Activated T-cell treated with anti-CD3 and anti-CD28 coated beads, Interleukin-2, amount 50 U/mL, for 72 hours (primary cell): ENCODE data around the gene DDX27. TPM values are rescaled to one million over a fixed set of nuclear protein-coding genes. Genes with fewer than 3 reads are reported as not detected.

ENCODE experiments used
- ATAC-seq, 2 donors: fragments of 150-1000 bp; cut with Tn5 transposase; replicated peaks in 1 of 2; 2 replicates each; pipeline ENCODE4 v1.10.0; 2021; ENCODE audit warnings: moderate library complexity in 2 of 2, mild to moderate bottlenecking in 1 of 2
- DNase-seq, 2 donors: peaks; one replicate each; pipeline ENCODE4 v3.0.0; 2021 to 2022; ENCODE audit warnings: mixed read lengths in 1 of 2
- H3K27ac Mint-ChIP-seq: one replicate; pipeline ENCODE4 v1.8.0; 2022; ENCODE audit warnings: mild to moderate bottlenecking, moderate library complexity, mixed read lengths
- H3K27me3 Mint-ChIP-seq: one replicate; pipeline ENCODE4 v1.8.0; 2022; ENCODE audit warnings: low read depth, mixed read lengths
- H3K36me3 Mint-ChIP-seq, 2 donors: one replicate each; pipeline ENCODE4 v1.8.0; 2022; ENCODE audit warnings: mixed read lengths in 2 of 2, mild to moderate bottlenecking in 1 of 2; ENCODE audit not compliant: insufficient read depth in 2 of 2
- H3K4me1 Mint-ChIP-seq: one replicate; pipeline ENCODE4 v1.8.0; 2022; ENCODE audit warnings: low read depth, mixed read lengths
- H3K4me3 Mint-ChIP-seq, 2 donors: one replicate each; pipeline ENCODE4 v1.8.0; 2022; ENCODE audit warnings: mild to moderate bottlenecking in 2 of 2, mixed read lengths in 2 of 2, moderate library complexity in 2 of 2
- H3K9me3 Mint-ChIP-seq, 2 donors: one replicate each; pipeline ENCODE4 v1.8.0; 2022; ENCODE audit warnings: mixed read lengths in 2 of 2
- total RNA-seq, 2 donors: library from RNA; stranded (reverse); gene quantifications; one replicate each; pipeline ENCODE4 v1.2.3, GENCODE V29; 2022

DDX27 gene
- total RNA-seq, 2 donors from 2014 or later = 49.6 to 49.8 TPM

- Mint-ChIP-seq H3K4me3 (peak overlapping the region; percentile 27 to 100), H3K9me3 (peaks cover 5 to 20% of the 10 kb centered on the region in 2 donors), H3K27me3 (no peaks in the 10 kb centered on the region), H3K36me3 (peaks cover 69 to 88% of the 10 kb centered on the region in 2 donors), H3K4me1 (peaks cover 73% of the 10 kb centered on the region), H3K27ac (peak overlapping the region; percentile 96)
- DNase-seq (no peak), ATAC-seq (no peak)
Observed at GRCh38 chr20:49285233-49285668, 66.0 kb downstream of the DDX27 start.

DNA sequence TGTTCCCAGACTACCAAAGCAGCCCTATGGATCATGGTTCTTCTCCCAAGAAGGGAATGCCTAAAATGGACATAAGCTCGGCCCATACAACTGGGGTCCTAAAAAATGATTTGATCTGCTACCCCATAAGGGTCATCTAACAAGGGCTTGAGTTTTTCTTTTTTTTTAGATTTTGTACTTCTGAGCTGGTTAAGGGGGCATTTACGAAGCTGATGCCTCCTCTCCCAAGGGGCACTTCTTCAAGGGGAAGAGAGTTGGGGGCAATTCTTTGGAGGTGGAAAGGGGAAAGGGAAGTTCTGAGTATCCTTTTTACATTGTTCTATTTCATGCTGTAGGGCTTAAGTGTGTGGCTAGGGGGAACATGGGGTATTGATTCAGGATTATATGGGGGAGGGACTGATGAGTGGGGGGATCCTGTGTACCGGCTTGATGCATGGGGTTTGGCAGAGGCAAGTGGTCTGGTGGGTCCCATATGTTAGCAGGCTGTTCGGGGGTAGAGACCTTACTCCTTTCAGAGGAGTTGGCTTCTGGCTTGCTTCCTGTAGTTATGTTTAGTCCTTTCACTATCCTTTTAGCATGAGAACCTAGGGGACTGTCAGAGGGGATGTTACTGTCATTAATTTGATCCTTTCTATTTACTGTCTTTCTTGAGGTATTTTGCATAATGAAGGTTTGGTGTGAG, 66.7 kb downstream of the DDX27 start:
- peak overlapping the region; percentile 27 to 100 for H3K4me3 Mint-ChIP-seq
- peaks cover 65 to 87% of the 10 kb centered on the region in 2 donors for H3K36me3 Mint-ChIP-seq
- peaks cover 70% of the 10 kb centered on the region for H3K4me1 Mint-ChIP-seq
- DNase-seq = no peak
- peaks cover 2 to 17% of the 10 kb centered on the region in 2 donors for H3K9me3 Mint-ChIP-seq
- no peaks in the 10 kb centered on the region for H3K27me3 Mint-ChIP-seq
- ATAC-seq = peak in 1 of 2 donors; percentile 4
- H3K27ac Mint-ChIP-seq = peak overlapping the region; percentile 96

- no peak for ATAC-seq
Observed at GRCh38 chr20:49286689-49287551, 67.7 kb downstream of the DDX27 start.

DNA sequence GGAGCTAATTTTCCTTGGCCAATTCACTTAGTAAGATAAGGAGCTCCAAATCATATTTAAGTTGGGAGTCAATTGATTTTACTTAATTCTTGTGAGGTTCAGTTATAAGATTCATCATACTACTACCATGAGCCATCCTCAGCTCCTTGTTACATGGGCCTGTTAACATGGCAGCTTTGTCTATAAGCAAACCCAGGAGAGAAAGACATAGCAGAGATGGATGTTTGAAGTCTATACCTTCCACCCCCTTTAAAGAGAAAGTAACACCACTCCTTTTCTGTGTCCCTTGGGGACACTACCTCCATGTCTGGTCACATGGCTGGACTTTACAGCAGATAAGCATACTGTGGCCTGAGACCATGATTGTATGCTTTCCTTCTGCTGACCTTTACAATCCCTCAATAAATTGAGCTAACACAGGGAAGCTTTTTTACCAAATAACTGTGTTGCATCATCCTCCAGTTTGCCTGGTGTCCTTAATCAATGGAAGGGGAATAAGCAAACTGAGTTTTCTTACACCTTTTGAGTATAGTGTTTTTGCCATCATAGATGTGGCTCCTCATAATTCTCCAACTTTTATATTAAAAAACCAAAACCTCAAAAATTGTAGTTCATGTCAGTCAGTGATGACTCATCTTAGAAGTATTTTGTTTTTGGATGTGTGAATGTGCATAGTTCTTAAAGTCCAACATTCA, 68.5 kb downstream of the DDX27 start:
- Mint-ChIP-seq H3K27ac (peak overlapping the region; percentile 96), H3K27me3 (no peaks in the 10 kb centered on the region), H3K9me3 (peaks cover 0 to 15% of the 10 kb centered on the region in 2 donors), H3K4me3 (peak overlapping the region in 1 of 2 donors; percentile 54), H3K36me3 (peaks cover 54 to 73% of the 10 kb centered on the region in 2 donors), H3K4me1 (peaks cover 56% of the 10 kb centered on the region)
- peak in 1 of 2 donors; percentile 5 for ATAC-seq
- DNase-seq = no peak

More at GRCh38 chr20:49286689-49287551, 67.7 kb downstream of the DDX27 start:
- Mint-ChIP-seq H3K27ac (peak overlapping the region; percentile 96), H3K4me1 (peaks cover 64% of the 10 kb centered on the region), H3K4me3 (peak overlapping the region; percentile 33 to 100), H3K36me3 (peaks cover 60 to 80% of the 10 kb centered on the region in 2 donors), H3K27me3 (no peaks in the 10 kb centered on the region), H3K9me3 (peaks cover 0 to 15% of the 10 kb centered on the region in 2 donors)
- DNase-seq = no peak

DNA sequence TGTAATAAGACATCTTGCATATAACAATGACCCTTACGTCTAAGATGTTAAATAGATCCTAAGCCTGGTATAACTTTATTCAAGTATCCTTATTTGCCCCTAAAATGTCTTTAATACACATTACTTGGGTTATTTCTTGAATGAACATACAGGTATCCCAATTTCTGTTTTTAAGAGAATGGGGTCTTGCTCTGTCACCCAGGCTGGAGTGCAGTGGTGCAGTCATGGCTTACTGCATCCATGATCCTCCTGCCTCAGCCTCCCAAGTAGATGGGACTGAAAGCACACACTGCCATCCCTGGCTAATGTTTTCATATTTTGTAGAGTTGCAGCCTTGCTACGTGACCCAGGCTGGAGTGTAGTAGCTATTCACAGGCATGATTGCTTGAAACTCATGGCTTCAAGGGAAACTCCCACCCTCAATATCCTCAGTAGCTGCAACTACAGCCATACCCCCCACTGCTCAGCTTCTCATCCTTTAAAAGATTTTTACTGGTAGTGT, 69.1 kb downstream of the DDX27 start:
- ATAC-seq = no peak
- Mint-ChIP-seq H3K36me3 (peaks cover 48 to 69% of the 10 kb centered on the region in 2 donors), H3K27ac (peak overlapping the region; percentile 96), H3K4me1 (peaks cover 50% of the 10 kb centered on the region), H3K27me3 (no peaks in the 10 kb centered on the region), H3K4me3 (peak overlapping the region in 1 of 2 donors; percentile 54), H3K9me3 (peaks cover 0 to 15% of the 10 kb centered on the region in 2 donors)
- DNase-seq = no peak

DNA sequence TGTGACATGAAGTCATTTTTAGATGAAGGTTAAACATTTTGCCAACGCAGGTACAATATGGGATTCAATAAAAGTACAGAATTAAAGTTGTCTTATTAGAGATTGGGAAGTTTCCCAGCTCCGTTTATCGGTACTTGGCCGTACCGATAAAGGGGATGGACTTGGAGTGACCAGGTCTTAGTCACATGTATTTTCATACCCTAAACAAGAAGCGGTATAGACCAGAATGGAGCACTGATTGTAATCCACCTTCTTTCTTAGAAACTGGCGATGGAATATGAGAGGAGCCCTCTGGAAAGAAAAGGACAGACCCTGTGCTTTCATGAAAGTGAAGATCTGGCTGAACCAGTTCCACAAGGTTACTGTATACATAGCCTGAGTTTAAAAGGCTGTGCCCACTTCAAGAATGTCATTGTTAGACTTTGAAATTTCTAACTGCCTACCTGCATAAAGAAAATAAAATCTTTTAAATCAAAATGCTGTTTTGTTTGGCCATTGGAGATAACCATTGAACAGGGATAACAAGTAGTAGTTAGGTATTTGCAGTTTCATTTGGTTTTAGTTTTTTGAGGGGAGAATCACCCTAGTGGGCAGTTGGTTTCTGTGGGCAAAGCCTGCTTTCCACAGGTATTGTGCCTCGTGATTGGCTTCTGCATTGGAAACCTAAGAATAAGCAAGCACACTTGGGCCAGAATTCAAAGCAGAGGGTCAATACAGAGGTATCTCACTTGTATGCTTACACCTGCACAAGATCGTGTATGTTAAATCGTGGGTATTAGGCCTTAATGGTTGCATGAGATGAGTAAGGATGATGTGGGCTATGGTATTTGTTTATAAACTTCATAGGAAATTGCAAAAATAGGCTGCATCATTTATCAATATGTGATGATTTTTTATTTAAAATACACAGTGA, 69.8 kb downstream of the DDX27 start:
- ATAC-seq = no peak
- DNase-seq = no peak
- peaks cover 42 to 62% of the 10 kb centered on the region in 2 donors for H3K36me3 Mint-ChIP-seq
- H3K27ac Mint-ChIP-seq = no peak overlapping the region
- H3K4me3 Mint-ChIP-seq = no peak overlapping the region
- H3K9me3 Mint-ChIP-seq = peaks cover 0 to 15% of the 10 kb centered on the region in 2 donors
- peaks cover 43% of the 10 kb centered on the region for H3K4me1 Mint-ChIP-seq
- no peaks in the 10 kb centered on the region for H3K27me3 Mint-ChIP-seq

GRCh38 chr20:49290608-49291191, 71.5 kb downstream of the DDX27 start:
- DNase-seq (no peak), ATAC-seq (peak in 1 of 2 donors; percentile 6)
- Mint-ChIP-seq H3K36me3 (peaks cover 36 to 53% of the 10 kb centered on the region in 2 donors), H3K27me3 (no peaks in the 10 kb centered on the region), H3K4me3 (no peak overlapping the region), H3K27ac (peak overlapping the region; percentile 25), H3K4me1 (peaks cover 26% of the 10 kb centered on the region), H3K9me3 (peaks cover 0 to 10% of the 10 kb centered on the region in 2 donors)

DNA sequence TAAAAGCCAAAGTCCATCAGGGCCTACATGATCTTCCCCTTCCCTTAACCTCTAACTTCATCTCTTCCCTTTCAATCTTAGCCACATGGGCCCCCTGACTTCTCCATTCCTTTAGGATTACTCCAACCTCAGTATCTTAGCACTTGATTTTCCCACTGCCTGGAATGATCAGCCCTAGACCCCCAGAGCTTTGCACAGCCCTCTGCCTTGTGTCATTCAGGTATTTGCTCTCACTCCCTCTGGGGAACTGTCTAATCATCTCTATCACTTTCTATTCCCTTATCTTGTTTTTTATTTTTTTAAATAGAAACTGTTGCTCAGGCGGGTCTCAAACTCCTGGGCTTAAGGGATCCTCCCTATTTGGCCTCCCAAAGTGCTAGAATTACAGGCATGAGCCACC, 72.0 kb downstream of the DDX27 start:
- Mint-ChIP-seq H3K27ac (peak overlapping the region; percentile 25), H3K4me3 (no peak overlapping the region), H3K36me3 (peaks cover 32 to 48% of the 10 kb centered on the region in 2 donors), H3K9me3 (peaks cover 0 to 10% of the 10 kb centered on the region in 2 donors), H3K27me3 (no peaks in the 10 kb centered on the region), H3K4me1 (peaks cover 21% of the 10 kb centered on the region)
- DNase-seq = no peak
- peak in 1 of 2 donors; percentile 8 for ATAC-seq

DNA sequence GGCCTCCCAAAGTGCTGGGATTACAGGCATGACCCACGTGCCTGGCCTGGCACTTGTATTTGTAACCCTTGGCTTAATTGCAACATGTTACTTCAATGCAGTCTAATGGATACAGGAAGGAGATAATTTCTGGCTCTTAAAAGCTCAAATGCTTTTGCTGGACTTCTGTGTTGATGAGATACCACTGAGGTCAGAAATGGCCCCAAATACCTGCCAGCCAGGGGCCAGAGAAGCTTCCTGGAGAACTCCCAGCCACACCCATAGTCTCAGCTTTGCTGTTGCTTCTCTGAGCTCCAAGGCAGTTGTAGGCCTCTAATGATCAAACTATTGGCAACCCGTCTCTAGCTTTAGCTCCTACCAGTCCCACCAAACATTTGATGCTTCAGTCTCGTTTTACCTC, 72.8 kb downstream of the DDX27 start:
- no peak overlapping the region for H3K4me3 Mint-ChIP-seq
- peaks cover 24 to 40% of the 10 kb centered on the region in 2 donors for H3K36me3 Mint-ChIP-seq
- H3K27me3 Mint-ChIP-seq = no peaks in the 10 kb centered on the region
- H3K4me1 Mint-ChIP-seq = peaks cover 15% of the 10 kb centered on the region
- peaks cover 0 to 3% of the 10 kb centered on the region in 2 donors for H3K9me3 Mint-ChIP-seq
- DNase-seq (no peak), ATAC-seq (no peak)
- peak overlapping the region; percentile 66 for H3K27ac Mint-ChIP-seq

DNA sequence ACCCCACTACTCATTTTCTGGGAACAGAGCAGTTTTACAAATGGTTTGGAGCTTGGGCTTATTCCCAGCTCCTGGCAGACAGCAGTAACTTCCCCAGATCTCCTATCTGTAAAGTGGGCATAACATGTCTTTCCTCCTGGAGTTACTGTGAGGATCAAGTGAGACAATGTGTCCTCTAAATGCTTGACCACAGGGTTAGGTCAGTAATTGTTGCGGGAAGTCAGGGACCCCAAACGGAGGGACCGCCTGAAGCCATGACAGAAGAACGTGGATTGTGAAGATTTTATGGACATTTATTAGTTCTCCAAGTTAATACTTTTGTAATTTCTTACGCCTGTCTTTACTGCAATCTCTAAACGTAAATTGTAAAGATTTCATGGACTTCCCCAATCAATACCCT, 73.9 kb downstream of the DDX27 start:
- peaks cover 16% of the 10 kb centered on the region for H3K4me1 Mint-ChIP-seq
- no peaks in the 10 kb centered on the region for H3K9me3 Mint-ChIP-seq
- ATAC-seq = no peak
- H3K27ac Mint-ChIP-seq = no peak overlapping the region
- no peaks in the 10 kb centered on the region for H3K27me3 Mint-ChIP-seq
- no peak overlapping the region for H3K4me3 Mint-ChIP-seq
- peaks cover 14 to 30% of the 10 kb centered on the region in 2 donors for H3K36me3 Mint-ChIP-seq
- no peak for DNase-seq
